HepG2 (cell line): ENCODE measurements around the gene LDHAL6B. TPM values are rescaled to one million over a fixed set of nuclear protein-coding genes. Genes with fewer than 3 reads are reported as not detected.

Experiments
- ATAC-seq: fragments of 200-7000 bp; cut with Tn5 transposase; 3 replicates; pipeline ENCODE4 v1.9.1; 2020; ENCODE audit warnings: mild to moderate bottlenecking, moderate library complexity
- BruUV-seq: library from RNA; stranded (reverse); fragments of 400-500 nt; replicated peaks from 2 replicates; lab custom pipeline; 2021; lab: Mats Ljungman, UMichigan
- CTCF ChIA-PET: fragments of 300-600 bp; formaldehyde crosslinking; extraction: SDS; loops from one replicate; lab custom pipeline; 2021; ENCODE audit warnings: low total read pairs, inconsistent platforms, low intra/inter-chr PET ratio; lab: Yijun Ruan, JAX
- POLR2A ChIA-PET: fragments of 350-600 bp; sonication (Branson Sonifier 250); formaldehyde crosslinking; loops from one replicate; lab custom pipeline; 2020; ENCODE audit warnings: antibody characterized with exemption, inconsistent platforms; lab: Yijun Ruan, JAX
- DNase-seq: peaks from one replicate; pipeline ENCODE4 v3.0.0-alpha.2; 2015; ENCODE audit warnings: low spot score
- FAIRE-seq: peaks from 3 replicates; lab custom pipeline; 2011; peaks lifted over from hg19 to GRCh38; lab: Jason Lieb, UNC
- H2AFZ ChIP-seq: one replicate; pipeline ENCODE4 v1.6.1; 2011; ENCODE audit warnings: low read length, inconsistent platforms
- H3K27ac ChIP-seq: fragments of 300-600 bp; 3 replicates; pipeline ENCODE4 v1.8.0; 2011; ENCODE audit warnings: mixed run types, mild to moderate bottlenecking, mixed read lengths, low read length, inconsistent platforms; ENCODE audit not compliant: insufficient read depth; ENCODE audit errors: extremely low read length
- H3K27me3 ChIP-seq, 2 experiments: fragments of 200-600 bp in 1 of 2; 2 replicates in 1 of 2; 3 replicates in 1 of 2; pipeline versions ENCODE4 v1.6.0 to v1.8.0; 2011; ENCODE audit warnings: low read length in 2 of 2, mild to moderate bottlenecking in 2 of 2, moderate library complexity in 2 of 2, inconsistent platforms in 1 of 2; ENCODE audit not compliant: insufficient read depth in 2 of 2, control insufficient read depth in 1 of 2
- H3K36me3 ChIP-seq, 2 experiments: fragments of 200-600 bp in 1 of 2; replicated peaks in 1 of 2; 2 replicates in 1 of 2; 3 replicates in 1 of 2; pipeline versions ENCODE4 v1.5.1 to v1.8.0; 2011; ENCODE audit warnings: low read length in 2 of 2, inconsistent platforms in 1 of 2; ENCODE audit not compliant: insufficient read depth in 2 of 2, control insufficient read depth in 1 of 2
- H3K4me1 ChIP-seq: 2 replicates; pipeline ENCODE4 v1.5.1; 2012; ENCODE audit warnings: low read length, inconsistent platforms; ENCODE audit not compliant: insufficient read depth
- H3K4me2 ChIP-seq: 2 replicates; pipeline ENCODE4 v1.6.0; 2011; ENCODE audit warnings: low read depth, low read length, inconsistent platforms
- H3K4me3 ChIP-seq, 3 experiments: fragments of 200-600 bp in 1 of 3; sonication (generic), shearing (Covaris generic) in 1 of 3; replicated peaks in 1 of 3; 2 replicates each; pipeline ENCODE4 v1.5.1; 2011 to 2016; ENCODE audit warnings: low read length in 3 of 3, inconsistent platforms in 2 of 3, low read depth in 2 of 3, mild to moderate bottlenecking in 2 of 3, control low read depth in 1 of 3, mixed read lengths in 1 of 3; ENCODE audit not compliant: insufficient read depth in 1 of 3
- H3K79me2 ChIP-seq: one replicate; pipeline ENCODE4 v1.6.1; 2011; ENCODE audit warnings: low read length, inconsistent platforms; ENCODE audit not compliant: insufficient read depth
- H3K9ac ChIP-seq: 2 replicates; pipeline ENCODE4 v1.6.0; 2011; ENCODE audit warnings: mild to moderate bottlenecking, low read depth, low read length, inconsistent platforms; ENCODE audit not compliant: insufficient read depth
- H3K9me3 ChIP-seq: 2 replicates; pipeline ENCODE4 v1.5.1; 2012; ENCODE audit warnings: mild to moderate bottlenecking, low read length
- H4K20me1 ChIP-seq: 2 replicates; pipeline ENCODE4 v1.6.0; 2011; ENCODE audit warnings: inconsistent platforms, mild to moderate bottlenecking, low read length, moderate library complexity; ENCODE audit not compliant: insufficient read depth
- ARID4A ChIP-seq: sonication (generic); formaldehyde crosslinking; IDR thresholded peaks from 2 replicates; pipeline ENCODE4 v1.5.0; 2020; ENCODE audit warnings: mild to moderate bottlenecking, missing genetic modification reagents, borderline replicate concordance
- BATF2 ChIP-seq: sonication (generic); formaldehyde crosslinking; IDR thresholded peaks from 2 replicates; pipeline ENCODE4 v1.8.0; 2022; ENCODE audit warnings: mild to moderate bottlenecking, missing genetic modification reagents, moderate library complexity
- ELF4 ChIP-seq: sonication (generic); formaldehyde crosslinking; IDR thresholded peaks from 2 replicates; pipeline ENCODE4 v1.5.0; 2020; ENCODE audit warnings: missing genetic modification reagents, mild to moderate bottlenecking, moderate library complexity, borderline replicate concordance
- ETV5 ChIP-seq: IDR thresholded peaks from 2 replicates; pipeline ENCODE4 v1.6.1; 2018; ENCODE audit warnings: missing biosample characterization, missing genetic modification reagents, inconsistent platforms, borderline replicate concordance
- ETV6 ChIP-seq: sonication (generic); formaldehyde crosslinking; conservative IDR thresholded peaks from 2 replicates; pipeline ENCODE4 v1.4.0; 2020; ENCODE audit warnings: missing genetic modification reagents
- EZH2 ChIP-seq: conservative IDR thresholded peaks from 2 replicates; pipeline ENCODE4 v1.6.1; 2012; ENCODE audit warnings: mild to moderate bottlenecking, low read depth, low read length, moderate library complexity
- HOXA5 ChIP-seq: sonication (generic); formaldehyde crosslinking; IDR thresholded peaks from 2 replicates; pipeline ENCODE4 v1.4.0; 2020; ENCODE audit warnings: missing genetic modification reagents
- IRF9 ChIP-seq: sonication (generic); formaldehyde crosslinking; IDR thresholded peaks from 2 replicates; pipeline ENCODE4 v1.8.0; 2022; ENCODE audit warnings: missing genetic modification reagents, mild to moderate bottlenecking, borderline replicate concordance
- JARID2 ChIP-seq: sonication (generic); formaldehyde crosslinking; IDR thresholded peaks from 2 replicates; pipeline ENCODE4 v1.8.1; 2023; ENCODE audit warnings: missing genetic modification reagents, inconsistent platforms; ENCODE audit not compliant: insufficient replicate concordance
- MAFG ChIP-seq: sonication (generic); formaldehyde crosslinking; IDR thresholded peaks from 2 replicates; pipeline ENCODE4 v1.5.1; 2020; ENCODE audit warnings: mild to moderate bottlenecking, missing genetic modification reagents
- MED1 ChIP-seq: sonication (generic); formaldehyde crosslinking; IDR thresholded peaks from 2 replicates; pipeline ENCODE4 v1.4.0; 2020; ENCODE audit warnings: missing genetic modification reagents
- MEF2D ChIP-seq: sonication (generic); formaldehyde crosslinking; IDR thresholded peaks from 2 replicates; pipeline ENCODE4 v1.5.1; 2020; ENCODE audit warnings: mild to moderate bottlenecking, missing genetic modification reagents
- NFATC3 ChIP-seq: sonication (generic); formaldehyde crosslinking; IDR thresholded peaks from 2 replicates; pipeline ENCODE4 v1.5.1; 2020; ENCODE audit warnings: mild to moderate bottlenecking, missing genetic modification reagents
- SMYD3 ChIP-seq: sonication (generic); formaldehyde crosslinking; IDR thresholded peaks from 2 replicates; pipeline ENCODE4 v1.8.1; 2023; ENCODE audit warnings: mild to moderate bottlenecking, missing genetic modification reagents
- ZFY ChIP-seq: sonication (generic); formaldehyde crosslinking; IDR thresholded peaks from 2 replicates; pipeline ENCODE4 v1.4.0; 2020; ENCODE audit warnings: missing genetic modification reagents
- ZNF333 ChIP-seq: sonication (generic); formaldehyde crosslinking; IDR thresholded peaks from 2 replicates; pipeline ENCODE4 v1.4.0; 2020; ENCODE audit warnings: mild to moderate bottlenecking, missing genetic modification reagents, borderline replicate concordance
- ZNF747 ChIP-seq: sonication (generic); formaldehyde crosslinking; IDR thresholded peaks from 2 replicates; pipeline ENCODE4 v1.8.1; 2023; ENCODE audit warnings: missing genetic modification reagents, mild to moderate bottlenecking, borderline replicate concordance
- ZNF768 ChIP-seq: sonication (generic); formaldehyde crosslinking; IDR thresholded peaks from 2 replicates; pipeline ENCODE4 v1.4.0; 2020; ENCODE audit warnings: missing genetic modification reagents
- ZSCAN29 ChIP-seq: sonication (generic); formaldehyde crosslinking; conservative IDR thresholded peaks from 2 replicates; pipeline ENCODE4 v1.4.0; 2020; ENCODE audit warnings: mild to moderate bottlenecking, missing genetic modification reagents
- WGBS: methylation state at CpG from one replicate; pipeline ENCODE4 v1.1.6; 2017; ENCODE audit warnings: low lambda C conversion rate; 5-methylcytosine and 5-hydroxymethylcytosine counted together
- in situ Hi-C: cut with HindIII; loops from 2 replicates; pipeline ENCODE4 v1.10.0; 2017; ENCODE audit warnings: low pct_unique_long_range_greater_than_20kb; ENCODE audit not compliant: extremely low pct_ligation_motif_present
- intact Hi-C: fragments of 100-400 bp; cut with micrococcal nuclease; formaldehyde crosslinking; loops from one replicate; pipeline ENCODE4 v1.10.0; 2022; ENCODE audit not compliant: unreplicated experiment
- polyA plus RNA-seq, 8 experiments: library from polyadenylated mRNA; depleted of rRNA in 3 of 8; stranded (reverse) in 7 of 8; unstranded in 1 of 8; fragments of >200 nt; fragmentation: Illumina TruSeq in 4 of 8; extraction: Trizol in 4 of 8; gene quantifications; 2 replicates each; pipeline versions ENCODE4 v1.2.1 to v1.2.3, GENCODE V29; 2011 to 2016; ENCODE audit warnings: low read depth in 4 of 8, missing spikeins in 1 of 8, mixed read lengths in 1 of 8; ENCODE audit not compliant: insufficient read depth in 1 of 8
- total RNA-seq, 5 experiments: library from RNA; depleted of rRNA; stranded (reverse); fragments of >200 nt; fragmentation: Illumina TruSeq; extraction: Trizol; gene quantifications; 2 replicates each; pipeline ENCODE4 v1.2.3, GENCODE V29; 2016; ENCODE audit warnings: low read depth in 1 of 5

LDHAL6B gene
- total and polyA plus RNA-seq, 2 of the 13 experiments (the other 11 are each of a cell fraction or from before 2014, with no cell fraction given) = not detected

GRCh38 chr15:59252137-59252536 lies 45.5 kb downstream of the LDHAL6B start (continued):
- no peak for TF ChIP-seq BATF2 (CRISPR knock-in tag)
- TF ChIP-seq ZNF333 (CRISPR knock-in tag) = no peak
- TF ChIP-seq ZNF747 (CRISPR knock-in tag) = no peak
- TF ChIP-seq MED1 (CRISPR knock-in tag) = no peak
- TF ChIP-seq ZFY (CRISPR knock-in tag) = no peak
- no peak for TF ChIP-seq HOXA5 (CRISPR knock-in tag)
- no peak for TF ChIP-seq ZNF768 (CRISPR knock-in tag)

GRCh38 chr15:59255680-59256336 lies 49.2 kb downstream of the LDHAL6B start:
- FAIRE-seq = peak; percentile 39
- peak; percentile 87 for ATAC-seq
- Histone ChIP-seq H3K36me3 (no peaks in the 10 kb centered on the region; a peak in 2 of 5 replicates), H3K9me3 (no peaks in the 10 kb centered on the region), H3K79me2 (no peaks in the 10 kb centered on the region), H3K27ac (peak overlapping the region; percentile 42), H2AFZ (no peak overlapping the region), H3K4me3 (no peak overlapping the region), H4K20me1 (no peaks in the 10 kb centered on the region), H3K4me1 (peaks cover 58% of the 10 kb centered on the region), H3K27me3 (no peaks in the 10 kb centered on the region), H3K4me2 (peak overlapping the region; percentile 43; the same call in 1 of the 2 replicates), H3K9ac (peak overlapping the region; percentile 20)
- 37% methylated on average over 7 of the region's 7 CpGs for WGBS
- no TSS peak for BruUV-seq
- ChIA-PET POLR2A (no interaction called here), CTCF (no interaction called here)
- intact Hi-C loops = no loop called here
- in situ Hi-C loops = no loop called here
- peak; percentile 84 for DNase-seq
- TF ChIP-seq ELF4 (CRISPR knock-in tag) = no peak
- peak; percentile 35; the same call in 1 of the 2 replicates for TF ChIP-seq ETV5 (CRISPR knock-in tag)
- no peak for TF ChIP-seq JARID2 (CRISPR knock-in tag)
- TF ChIP-seq IRF9 (CRISPR knock-in tag) = no peak
- no peak for TF ChIP-seq ETV6 (CRISPR knock-in tag)
- no peak for TF ChIP-seq ARID4A (CRISPR knock-in tag)
- TF ChIP-seq EZH2 = no peak
- no peak for TF ChIP-seq MAFG (CRISPR knock-in tag)
- TF ChIP-seq MEF2D (CRISPR knock-in tag) = no peak
- no peak for TF ChIP-seq ZSCAN29 (CRISPR knock-in tag)
- no peak for TF ChIP-seq SMYD3 (CRISPR knock-in tag)
- TF ChIP-seq NFATC3 = no peak
